Stomach (tissue), 4 donors: Measurements from ENCODE around the gene CYBB.

ENCODE experiments used
- POLR2A ChIP-seq, 4 donors: fragments of 450-650 bp; IDR thresholded peaks; one replicate each; pipeline ENCODE4 v1.6.1; 2016; ENCODE audit warnings: antibody characterized with exemption in 4 of 4, control low read depth in 2 of 4, mild to moderate bottlenecking in 1 of 4, moderate library complexity in 1 of 4
- POLR2AphosphoS5 ChIP-seq, 3 donors: sonication (generic); formaldehyde crosslinking; IDR thresholded peaks; one replicate each; pipeline ENCODE4 v1.6.1; 2016; ENCODE audit warnings: antibody characterized with exemption in 3 of 3

GRCh38 chrX:37786624-37787422 lies 7.0 kb downstream of the CYBB start:
- TF ChIP-seq POLR2AphosphoS5 (IDR thresholded peaks at IDR 0.05): no peak
- TF ChIP-seq POLR2A (IDR thresholded peaks at IDR 0.05): no peak
